Inferior parietal cortex (tissue), 1 donor: Measurements from ENCODE around the gene ITGAL.
"Not testable (repeated sequence)": the region's sequence is repeated elsewhere in the genome, so short reads cannot be mapped to it uniquely, and the experiment has no call there.

Experiments
- DNase-seq: peaks from one replicate; pipeline ENCODE4 v3.0.0-alpha.2; 2016; ENCODE audit errors: extremely low spot score

ITGAL gene

DNA sequence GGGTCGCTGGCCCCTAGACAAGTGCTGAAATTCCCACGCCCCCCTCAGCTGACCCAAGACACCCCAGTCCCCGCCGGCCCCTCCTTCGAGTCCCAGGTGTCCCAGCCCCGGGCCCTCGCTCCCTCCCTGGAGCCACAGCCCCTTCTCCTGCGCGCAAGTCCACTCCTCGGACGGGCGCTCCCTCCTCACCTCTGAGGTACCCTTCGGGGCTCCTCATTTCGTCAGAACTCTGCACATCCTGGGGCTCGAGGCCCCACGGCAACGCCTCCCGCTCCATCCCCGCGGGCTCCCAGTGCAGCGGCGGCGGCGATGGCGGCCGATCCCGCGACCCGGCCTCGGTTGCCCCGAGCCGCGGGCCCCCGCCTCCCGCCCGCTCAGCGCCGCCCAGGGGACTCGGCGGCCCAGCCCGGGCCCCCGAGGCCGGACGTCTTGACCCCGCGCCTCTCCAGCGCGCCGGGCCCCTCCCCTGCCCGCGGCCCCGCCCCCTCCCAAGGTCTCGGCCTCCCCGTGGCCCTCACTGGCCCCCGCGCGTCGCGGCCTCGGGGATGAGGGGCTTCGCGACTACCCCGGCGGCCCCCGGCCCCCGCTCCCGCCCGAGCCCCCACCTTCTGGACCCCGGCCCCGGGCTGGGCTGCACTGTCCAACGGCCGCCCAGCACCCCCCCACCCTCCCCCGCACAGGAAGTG is 53.7 kb downstream of the ITGAL start, which contains the start of gene ZNF768:
Gene ZNF768 (minus strand): TSS at position 430 of the 686 bp plus-strand sequence. CDS start 153 bp downstream, at position 277.
- DNase-seq, result peak; percentile 7

- DNase-seq, result peak; percentile 96
These were observed 54.5 kb downstream of the ITGAL start for GRCh38 chr16:30526823-30527634.

DNA sequence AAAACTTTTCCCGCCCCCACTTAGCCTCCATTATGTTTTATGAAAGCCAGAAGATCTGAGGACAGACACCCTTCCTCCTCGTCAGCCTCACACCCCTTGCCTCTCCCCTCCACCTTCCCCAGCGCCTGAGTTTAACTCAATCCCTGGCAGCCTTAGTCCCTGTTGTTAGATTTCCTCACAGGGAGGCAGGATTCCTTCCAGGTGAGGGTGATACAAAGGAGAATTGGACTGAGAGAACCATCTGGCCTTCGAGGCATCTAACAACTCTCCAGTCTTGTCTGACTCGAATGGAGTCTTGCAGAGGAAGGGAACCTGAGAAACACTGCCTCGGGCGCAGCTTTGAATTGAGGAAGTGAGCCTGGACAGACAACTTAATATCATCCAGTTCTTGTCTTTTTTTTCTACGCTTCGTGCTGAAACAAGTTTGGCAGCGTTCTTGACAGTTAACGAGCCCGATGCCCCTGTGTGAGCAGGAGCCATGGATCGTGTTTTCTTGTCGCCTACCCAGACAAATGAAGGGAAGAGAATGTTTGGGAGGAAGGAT is 55.2 kb downstream of the ITGAL start:
- DNase-seq, result peak; percentile 26

- DNase-seq, result no peak
These were observed 56.4 kb downstream of the ITGAL start for GRCh38 chr16:30528799-30529457.

GRCh38 chr16:30530163-30531037 is 57.9 kb downstream of the ITGAL start:
- no peak for DNase-seq

DNA sequence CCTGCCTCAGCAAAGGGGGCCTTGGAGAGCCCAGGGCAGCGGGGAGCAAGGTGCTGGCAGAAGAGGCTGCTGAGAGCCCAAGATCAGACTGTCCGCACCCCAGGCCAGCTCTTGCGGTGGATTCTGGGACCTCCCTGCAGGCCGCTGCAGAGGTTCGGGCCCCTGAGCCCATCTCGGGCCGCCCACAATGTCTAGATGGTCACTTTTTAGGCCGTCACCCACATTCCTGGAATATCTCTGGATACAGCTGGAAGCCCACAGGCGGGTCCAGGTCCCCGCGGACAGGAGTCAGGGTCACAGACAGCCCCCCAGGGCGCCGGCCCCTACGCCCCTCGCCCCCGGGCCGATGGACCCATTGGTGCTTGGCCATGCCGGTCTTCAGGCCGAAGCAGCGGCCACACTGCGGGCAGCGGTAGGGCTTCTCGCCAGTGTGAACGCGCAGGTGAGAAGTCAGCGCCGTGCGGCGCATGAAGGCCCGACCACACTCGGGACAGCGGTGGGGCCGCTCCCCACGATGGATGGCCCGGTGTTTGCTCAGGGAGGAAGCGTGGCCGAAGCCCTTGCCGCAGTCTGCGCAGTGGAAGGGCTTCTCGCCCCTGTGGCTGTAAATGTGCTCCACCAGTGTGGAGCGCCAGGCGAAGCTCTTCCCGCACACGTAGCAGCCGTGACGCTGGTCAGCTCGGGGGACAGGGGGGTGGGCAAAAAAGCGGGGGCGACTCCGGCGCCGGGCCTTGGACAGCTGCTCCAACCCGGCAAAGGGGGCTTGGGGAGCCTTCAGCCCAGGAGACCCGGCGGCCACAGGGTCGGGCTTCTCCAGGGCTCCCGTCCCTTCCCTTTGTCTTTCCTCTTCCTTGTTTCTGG is 60.0 kb downstream of the ITGAL start:
- no peak for DNase-seq

GRCh38 chr16:30533146-30533522 is 60.6 kb downstream of the ITGAL start:
- DNase-seq, result no peak

- DNase-seq, result no peak
These were observed 61.3 kb downstream of the ITGAL start for GRCh38 chr16:30533748-30534367.

DNA sequence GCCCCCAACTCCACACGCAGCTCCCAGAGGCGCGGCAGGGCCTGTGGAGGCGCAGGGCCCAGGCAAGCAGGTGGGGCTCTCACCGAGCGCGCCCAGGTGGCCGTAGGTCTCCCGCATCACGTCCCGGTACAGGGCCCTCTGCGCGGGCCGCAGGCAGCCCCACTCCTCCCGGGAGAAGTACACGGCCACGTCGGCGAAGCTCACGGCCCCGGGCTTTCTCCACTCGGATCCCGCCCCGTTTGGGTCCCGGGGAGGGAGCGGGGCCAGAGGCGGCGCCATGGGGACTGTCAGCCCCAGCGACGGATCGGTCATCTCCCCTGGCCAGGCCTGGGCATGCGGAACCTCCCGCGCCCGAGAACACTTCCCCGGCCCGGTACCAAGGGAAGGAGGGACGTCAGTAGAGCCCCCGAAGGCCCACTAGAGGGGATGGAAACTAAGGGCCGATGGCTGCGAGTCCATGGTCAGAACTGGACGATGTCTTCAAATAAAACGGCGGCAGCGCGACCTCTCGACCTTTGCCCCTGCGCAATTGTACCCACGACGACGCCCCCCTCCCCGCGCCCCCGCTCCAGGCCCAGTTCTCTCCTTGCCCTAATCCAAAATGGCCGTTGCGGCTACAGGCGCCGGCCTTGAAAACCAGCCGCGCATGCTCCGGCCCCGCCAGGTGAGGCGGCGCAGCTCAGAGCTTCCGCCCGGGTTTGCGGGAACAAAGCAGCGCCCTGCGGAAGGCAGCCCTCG is 62.0 kb downstream of the ITGAL start, which contains the start of gene ZNF747:
Gene ZNF747 (minus strand): TSS at position 491 of the 738 bp plus-strand sequence. CDS start 179 bp downstream, at position 312.
- peak; percentile 96 for DNase-seq

DNA sequence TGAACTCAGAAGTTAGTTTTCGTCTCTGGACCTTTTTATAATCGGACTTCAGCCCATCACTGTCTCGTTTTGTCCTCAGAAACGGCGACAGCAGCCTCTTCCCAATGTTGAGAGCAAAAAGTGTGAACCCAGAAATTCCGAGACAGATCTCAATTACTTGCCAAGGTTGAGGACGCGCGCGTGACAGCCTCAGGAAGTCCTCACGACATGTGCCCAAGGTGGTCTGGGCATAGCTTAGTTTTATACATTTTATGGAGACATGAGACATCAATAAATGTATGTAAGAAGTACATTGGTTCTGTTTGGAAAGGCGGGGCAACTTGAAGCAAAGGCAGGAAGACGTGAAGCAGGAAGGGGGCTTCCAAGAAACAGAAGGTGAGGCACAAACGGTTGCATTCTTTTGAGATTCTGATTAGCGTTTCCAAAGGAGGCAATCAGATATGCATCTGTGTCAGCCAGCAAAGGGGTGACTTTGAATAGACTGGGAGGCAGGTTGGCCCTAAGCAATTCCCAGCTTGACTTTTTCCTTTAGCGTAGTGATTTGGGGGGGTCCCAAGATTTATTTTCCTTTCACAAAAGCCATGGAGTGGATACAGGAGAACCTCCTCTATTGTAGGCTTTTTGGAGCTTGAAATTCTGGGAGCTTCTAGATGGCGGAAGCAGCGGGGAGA is 62.7 kb downstream of the ITGAL start:
- DNase-seq, result peak; percentile 27

GRCh38 chr16:30535777-30536190 is 63.2 kb downstream of the ITGAL start:
- no peak for DNase-seq

GRCh38 chr16:30536391-30537024 is 64.0 kb downstream of the ITGAL start:
- DNase-seq, result not testable (repeated sequence)

DNA sequence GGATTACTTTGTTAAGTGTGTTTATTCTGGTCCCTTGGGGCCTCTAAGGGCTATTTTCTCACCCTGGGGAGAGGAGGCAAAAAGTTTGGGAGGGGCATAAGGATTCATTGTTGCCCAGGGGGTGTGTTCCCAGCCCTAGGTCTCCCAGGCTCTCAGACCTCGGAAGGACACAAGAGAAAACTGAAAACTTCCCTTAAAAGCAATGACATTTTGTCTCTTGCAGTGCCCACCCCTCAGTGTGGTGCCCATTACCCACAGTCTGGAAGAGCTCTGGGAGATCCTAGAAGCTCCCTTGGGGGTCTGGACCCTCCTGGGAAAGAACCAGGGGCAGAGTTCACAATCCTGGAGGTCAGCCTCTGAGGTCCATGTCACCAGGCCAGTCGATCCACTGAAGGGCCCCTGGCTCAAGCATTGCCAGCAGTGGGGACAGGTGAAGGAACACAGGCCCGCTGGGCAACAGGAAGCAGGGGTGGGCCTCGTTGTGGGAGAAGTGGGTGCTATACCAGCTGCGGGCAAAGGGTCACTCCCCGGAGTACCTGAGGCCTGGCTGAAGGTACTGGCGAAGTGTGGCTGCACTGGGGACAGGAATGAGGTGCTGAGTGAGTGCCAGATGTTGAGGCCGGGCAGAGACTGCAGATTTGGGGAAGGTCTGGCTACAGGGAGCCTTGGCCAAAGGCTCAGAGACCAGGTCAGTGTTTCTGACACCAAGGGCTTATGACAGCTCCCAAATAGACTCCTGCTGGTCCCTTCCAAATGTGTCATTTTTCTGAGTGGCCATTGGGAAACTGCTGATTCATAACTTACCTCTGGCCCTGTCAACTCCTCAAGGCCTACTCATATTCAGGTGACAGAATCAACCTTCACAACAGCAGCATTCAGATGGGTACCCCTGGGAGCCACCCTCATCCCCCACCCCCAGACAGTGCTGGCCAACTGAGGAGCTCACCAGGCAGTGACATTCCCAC is 66.7 kb downstream of the ITGAL start:
- no peak for DNase-seq

GRCh38 chr16:30539986-30540526 is 67.5 kb downstream of the ITGAL start:
- DNase-seq, result not testable (repeated sequence)

GRCh38 chr16:30540916-30541464 is 68.4 kb downstream of the ITGAL start:
- not testable (repeated sequence) for DNase-seq
